Measurements from ENCODE around the gene TRNP1. TPM values are rescaled to one million over a fixed set of nuclear protein-coding genes. Genes with fewer than 3 reads are reported as not detected.

Gene TRNP1
- total and polyA plus RNA-seq, 4 donors: 2.0 to 23.1 (median 15.0) TPM

GRCh38 chr1:27009601-27010197 lies 16.2 kb downstream of the TRNP1 start:
- no peak for TF ChIP-seq CTCF (IDR thresholded peaks at IDR 0.05; ENCODE audit: control extremely low read depth, extremely low read depth)
- DNase-seq (no peak), ATAC-seq (ENCODE audit: insufficient read depth, low FRiP score) (no peak)
- 62 to 82% methylated on average over 6 of the region's 6 CpGs for WGBS, 2 donors
- no peak overlapping the region for H3K4me3 ChIP-seq
- no peak overlapping the region for H3K9ac ChIP-seq (ENCODE audit: insufficient read depth in 1 of 2, low read length in 2 of 2)
- peak overlapping the region; percentile 17 to 90 for H3K27ac ChIP-seq (ENCODE audit: low read depth in 1 of 2, low read length in 1 of 2)
- peaks cover 0 to 8% (median 0%) of the 10 kb centered on the region in 4 donors for H3K36me3 ChIP-seq (ENCODE audit: control insufficient read depth in 4 of 4, insufficient read depth in 4 of 4, low read length in 4 of 4)
- no peaks in the 10 kb centered on the region for H3K9me3 ChIP-seq (ENCODE audit: control insufficient read depth in 4 of 4, insufficient read depth in 3 of 4, low read length in 3 of 4)
- peaks cover 0 to 6% (median 5%) of the 10 kb centered on the region in 3 donors for H3K27me3 ChIP-seq (ENCODE audit: control insufficient read depth in 3 of 3, insufficient read depth in 3 of 3, low read length in 2 of 3)
- H3K4me1 ChIP-seq (ENCODE audit: control insufficient read depth in 5 of 5, insufficient read depth in 5 of 5, low read length in 5 of 5): peaks cover 0 to 18% (median 11%) of the 10 kb centered on the region in 5 donors

- H3K36me3 ChIP-seq (ENCODE audit: control insufficient read depth in 4 of 4, insufficient read depth in 4 of 4, low read length in 4 of 4): peaks cover 0 to 8% (median 0%) of the 10 kb centered on the region in 4 donors
- ATAC-seq (ENCODE audit: insufficient read depth, low FRiP score): no peak
- no peak overlapping the region for H3K4me3 ChIP-seq
- no peak for DNase-seq
- H3K9ac ChIP-seq (ENCODE audit: insufficient read depth in 1 of 2, low read length in 2 of 2): no peak overlapping the region
- 75 to 92% methylated on average over 5 of the region's 5 CpGs for WGBS, 2 donors
- no peak for TF ChIP-seq CTCF (IDR thresholded peaks at IDR 0.05; ENCODE audit: control extremely low read depth, extremely low read depth)
- H3K27me3 ChIP-seq (ENCODE audit: control insufficient read depth in 3 of 3, insufficient read depth in 3 of 3, low read length in 2 of 3): peaks cover 0 to 6% (median 5%) of the 10 kb centered on the region in 3 donors
- H3K27ac ChIP-seq (ENCODE audit: low read depth in 1 of 2, low read length in 1 of 2): peak overlapping the region; percentile 82 to 90
- H3K9me3 ChIP-seq (ENCODE audit: control insufficient read depth in 4 of 4, insufficient read depth in 3 of 4, low read length in 3 of 4): no peaks in the 10 kb centered on the region
- peaks cover 0 to 11% (median 4%) of the 10 kb centered on the region in 5 donors for H3K4me1 ChIP-seq (ENCODE audit: control insufficient read depth in 5 of 5, insufficient read depth in 5 of 5, low read length in 5 of 5)
Observed at GRCh38 chr1:27010226-27010994, 16.9 kb downstream of the TRNP1 start.

GRCh38 chr1:27011058-27011764 lies 17.7 kb downstream of the TRNP1 start:
- no peaks in the 10 kb centered on the region for H3K9me3 ChIP-seq (ENCODE audit: control insufficient read depth in 4 of 4, insufficient read depth in 3 of 4, low read length in 3 of 4)
- TF ChIP-seq CTCF (IDR thresholded peaks at IDR 0.05; ENCODE audit: control extremely low read depth, extremely low read depth): no peak
- DNase-seq (no peak), ATAC-seq (ENCODE audit: insufficient read depth, low FRiP score) (peak; percentile 17)
- peak overlapping the region; percentile 82 to 85 for H3K27ac ChIP-seq (ENCODE audit: low read depth in 1 of 2, low read length in 1 of 2)
- no peak overlapping the region for H3K9ac ChIP-seq (ENCODE audit: insufficient read depth in 1 of 2, low read length in 2 of 2)
- H3K4me1 ChIP-seq (ENCODE audit: control insufficient read depth in 5 of 5, insufficient read depth in 5 of 5, low read length in 5 of 5): peaks cover 0 to 6% (median 0%) of the 10 kb centered on the region in 5 donors
- H3K36me3 ChIP-seq (ENCODE audit: control insufficient read depth in 4 of 4, insufficient read depth in 4 of 4, low read length in 4 of 4): peaks cover 0 to 5% (median 0%) of the 10 kb centered on the region in 4 donors
- 49 to 63% methylated on average over 15 of the region's 15 CpGs for WGBS, 2 donors
- H3K27me3 ChIP-seq (ENCODE audit: control insufficient read depth in 3 of 3, insufficient read depth in 3 of 3, low read length in 2 of 3): peaks cover 0 to 6% (median 5%) of the 10 kb centered on the region in 3 donors
- peak overlapping the region; percentile 42 for H3K4me3 ChIP-seq

All from lung (tissue), 12 donors.